MG63 (cell line): ENCODE data around the gene ALKBH2. TPM values are rescaled to one million over a fixed set of nuclear protein-coding genes. Genes with fewer than 3 reads are reported as not detected.

ENCODE experiments used
- DNase-seq: peaks from one replicate; pipeline ENCODE4 v3.0.0-alpha.2; 2020
- H3K27me3 ChIP-seq: fragments of 250-450 bp; sonication (Bioruptor Pico); 2 replicates; pipeline ENCODE4 v1.5.1; 2020; ENCODE audit warnings: mild to moderate bottlenecking, moderate library complexity
- H3K36me3 ChIP-seq: fragments of 250-450 bp; sonication (Bioruptor Pico); 2 replicates; pipeline ENCODE4 v1.5.1; 2020; ENCODE audit warnings: mild to moderate bottlenecking, moderate library complexity
- H3K4me3 ChIP-seq: fragments of 250-450 bp; sonication (Bioruptor Pico); 2 replicates; pipeline ENCODE4 v1.5.1; 2020; ENCODE audit warnings: mild to moderate bottlenecking, moderate library complexity
- H3K9me3 ChIP-seq: fragments of 250-450 bp; sonication (Bioruptor Pico); 2 replicates; pipeline ENCODE4 v1.5.1; 2020; ENCODE audit warnings: mild to moderate bottlenecking, moderate library complexity
- total RNA-seq: library from RNA; depleted of rRNA; stranded (reverse); fragments of >200 nt; shearing (Covaris generic); gene quantifications from 2 replicates; pipeline ENCODE4 v1.2.3, GENCODE V29; 2014; ENCODE audit warnings: low replicate concordance

The ALKBH2 gene
- total RNA-seq, 1 experiment from 2014 or later, result 54.9 TPM

- H3K9me3 ChIP-seq, result no peaks in the 10 kb centered on the region
- DNase-seq, result peak; percentile 95
- peaks cover 39% of the 10 kb centered on the region for H3K36me3 ChIP-seq
- peak within 1 kb of the TSS; percentile 90 for H3K4me3 ChIP-seq
- H3K27me3 ChIP-seq, result no peaks in the 10 kb centered on the region
Measured at GRCh38 chr12:109097435-109098182, 4.3 kb upstream of the ALKBH2 start, which contains the start of gene UNG. Gene UNG (plus strand): TSS chr12:109097597. CDS start chr12:109097680, 83 bp downstream.

DNA sequence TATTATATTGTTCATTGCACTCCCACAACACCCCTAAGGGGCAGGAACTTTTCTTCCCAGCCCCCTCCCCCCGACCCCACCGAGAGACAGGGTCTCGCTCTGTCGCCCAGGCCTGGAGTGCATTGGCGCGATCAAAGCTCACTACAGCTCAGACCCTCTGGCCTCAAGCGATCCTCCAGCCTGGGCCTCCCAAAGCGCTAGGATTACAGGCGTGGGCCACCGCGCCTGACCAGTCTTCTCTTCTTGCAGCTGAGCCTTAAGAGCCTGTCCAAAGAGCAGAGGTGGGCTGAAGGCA is 3.8 kb upstream of the ALKBH2 start:
- no peaks in the 10 kb centered on the region for H3K27me3 ChIP-seq
- DNase-seq, result no peak
- peaks cover 40% of the 10 kb centered on the region for H3K36me3 ChIP-seq

DNA sequence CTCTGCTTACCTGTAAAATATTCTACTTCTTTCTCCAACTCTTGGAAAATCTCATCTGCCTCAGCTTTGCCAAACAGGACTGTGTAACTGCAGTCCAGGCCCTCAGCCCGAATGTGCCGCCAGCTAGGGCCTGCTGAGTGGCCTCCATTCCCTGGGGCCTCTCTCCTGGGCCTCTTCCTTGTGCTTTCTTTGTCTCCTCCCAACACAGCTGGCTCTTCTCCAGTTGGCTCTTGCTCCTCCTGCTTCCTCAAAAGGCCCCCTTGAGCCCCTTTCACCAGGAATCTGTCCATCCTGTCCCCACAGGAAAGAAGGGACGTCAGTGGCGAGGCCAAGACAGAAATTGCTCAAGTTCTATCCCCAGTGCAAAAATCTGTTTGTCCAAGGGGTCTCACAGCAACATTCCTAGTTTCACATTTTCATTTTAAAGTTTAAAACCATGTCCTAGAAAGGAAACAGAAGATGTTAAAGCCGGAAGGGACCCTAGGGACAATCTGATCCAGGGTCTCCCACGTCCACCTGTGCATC is 713 bp downstream of the ALKBH2 start:
- H3K4me3 ChIP-seq, result peak overlapping the region; percentile 70
- DNase-seq, result peak; percentile 20
- H3K36me3 ChIP-seq, result peaks cover 46% of the 10 kb centered on the region
- no peaks in the 10 kb centered on the region; the same call in 1 of the 2 replicates for H3K27me3 ChIP-seq
- H3K9me3 ChIP-seq, result no peaks in the 10 kb centered on the region

More for the DNA sequence above, 3.8 kb upstream of the ALKBH2 start:
- H3K9me3 ChIP-seq, result no peaks in the 10 kb centered on the region
- H3K4me3 ChIP-seq, result peak overlapping the region; percentile 90

- no peak for DNase-seq
- no peaks in the 10 kb centered on the region for H3K9me3 ChIP-seq
- H3K4me3 ChIP-seq, result no peak overlapping the region
- no peaks in the 10 kb centered on the region; the same call in 1 of the 2 replicates for H3K27me3 ChIP-seq
- H3K36me3 ChIP-seq, result peaks cover 56% of the 10 kb centered on the region
Measured at GRCh38 chr12:109089683-109090082, 3.6 kb downstream of the ALKBH2 start.

GRCh38 chr12:109088818-109089217 is 4.5 kb downstream of the ALKBH2 start:
- peaks cover 56% of the 10 kb centered on the region for H3K36me3 ChIP-seq
- H3K9me3 ChIP-seq, result no peaks in the 10 kb centered on the region
- no peak overlapping the region for H3K4me3 ChIP-seq
- H3K27me3 ChIP-seq, result no peaks in the 10 kb centered on the region; the same call in 1 of the 2 replicates
- DNase-seq, result peak; percentile 47

DNA sequence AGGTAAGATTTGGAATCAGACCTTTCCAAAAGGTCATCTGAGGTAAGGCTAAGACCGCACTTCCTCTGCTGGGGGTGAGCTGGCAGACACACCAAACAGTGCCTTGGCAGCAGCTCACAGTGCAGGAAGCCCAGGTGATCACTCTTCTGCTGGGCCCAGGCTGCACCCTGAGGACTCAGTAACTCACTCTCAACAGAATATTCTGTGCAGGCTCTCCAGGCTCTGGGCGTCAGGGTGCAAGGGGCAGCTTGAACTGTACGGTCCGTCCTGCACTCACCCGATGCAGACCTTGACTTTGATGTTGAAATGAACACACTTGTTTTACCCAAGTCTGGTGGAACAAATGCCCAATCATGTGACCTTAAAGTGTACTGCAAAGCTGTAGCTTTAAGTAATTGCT is 6.0 kb downstream of the ALKBH2 start:
- no peak overlapping the region for H3K4me3 ChIP-seq
- no peaks in the 10 kb centered on the region; the same call in 1 of the 2 replicates for H3K27me3 ChIP-seq
- peaks cover 53% of the 10 kb centered on the region for H3K36me3 ChIP-seq
- no peaks in the 10 kb centered on the region for H3K9me3 ChIP-seq
- no peak for DNase-seq

- Histone ChIP-seq H3K36me3 (peaks cover 42% of the 10 kb centered on the region), H3K9me3 (no peaks in the 10 kb centered on the region), H3K27me3 (no peaks in the 10 kb centered on the region; the same call in 1 of the 2 replicates), H3K4me3 (no peak overlapping the region)
- no peak for DNase-seq
Measured at GRCh38 chr12:109085590-109085989, 7.7 kb downstream of the ALKBH2 start.

GRCh38 chr12:109084425-109084824 is 8.8 kb downstream of the ALKBH2 start:
- H3K27me3 ChIP-seq, result no peaks in the 10 kb centered on the region; the same call in 1 of the 2 replicates
- no peaks in the 10 kb centered on the region for H3K9me3 ChIP-seq
- DNase-seq, result no peak
- peaks cover 32% of the 10 kb centered on the region for H3K36me3 ChIP-seq
- H3K4me3 ChIP-seq, result no peak overlapping the region

DNA sequence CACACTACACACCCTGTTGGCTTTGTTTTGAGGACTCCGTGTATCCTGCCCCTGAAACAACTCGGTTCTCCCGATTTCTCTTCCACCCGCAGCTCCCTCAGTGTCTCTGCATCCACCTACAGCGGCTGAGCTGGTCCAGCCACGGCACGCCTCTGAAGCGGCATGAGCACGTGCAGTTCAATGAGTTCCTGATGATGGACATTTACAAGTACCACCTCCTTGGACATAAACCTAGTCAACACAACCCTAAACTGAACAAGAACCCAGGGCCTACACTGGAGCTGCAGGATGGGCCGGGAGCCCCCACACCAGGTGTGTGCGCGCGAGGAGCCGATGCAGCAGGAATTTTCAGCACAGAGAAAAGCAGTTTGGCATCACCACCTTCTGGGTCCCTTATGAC is 10.5 kb downstream of the ALKBH2 start:
- Histone ChIP-seq H3K4me3 (no peak overlapping the region), H3K36me3 (peaks cover 25% of the 10 kb centered on the region), H3K9me3 (no peaks in the 10 kb centered on the region), H3K27me3 (no peaks in the 10 kb centered on the region)
- DNase-seq, result no peak

- Histone ChIP-seq H3K4me3 (no peak overlapping the region), H3K27me3 (no peaks in the 10 kb centered on the region), H3K9me3 (no peaks in the 10 kb centered on the region), H3K36me3 (peaks cover 31% of the 10 kb centered on the region)
- DNase-seq, result no peak
Measured at GRCh38 chr12:109074866-109075265, 18.4 kb downstream of the ALKBH2 start.

GRCh38 chr12:109069307-109070271 is 23.7 kb downstream of the ALKBH2 start:
- Histone ChIP-seq H3K27me3 (no peaks in the 10 kb centered on the region), H3K4me3 (no peak overlapping the region), H3K9me3 (no peaks in the 10 kb centered on the region), H3K36me3 (peaks cover 22% of the 10 kb centered on the region)
- no peak for DNase-seq

DNA sequence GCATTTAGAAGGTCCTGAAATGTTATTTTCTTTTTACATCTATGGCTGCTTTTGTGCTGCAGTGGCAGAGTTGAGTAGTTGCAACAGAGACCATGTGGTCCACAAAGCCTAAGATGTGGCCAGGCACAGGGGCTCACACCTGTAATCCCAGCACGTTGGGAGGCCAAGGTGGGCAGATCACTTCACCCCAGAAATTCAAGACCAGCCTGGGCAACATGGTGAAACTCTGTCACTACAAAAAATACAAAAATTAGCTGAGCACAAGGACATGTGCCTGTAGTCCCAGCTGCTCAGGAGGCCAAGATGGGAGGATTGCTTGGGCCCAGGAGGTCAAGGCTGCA is 27.4 kb downstream of the ALKBH2 start:
- H3K27me3 ChIP-seq, result no peaks in the 10 kb centered on the region
- peaks cover 5% of the 10 kb centered on the region; the same call in 1 of the 2 replicates for H3K36me3 ChIP-seq
- no peak for DNase-seq
- no peaks in the 10 kb centered on the region for H3K9me3 ChIP-seq
- no peak overlapping the region for H3K4me3 ChIP-seq

- no peak for DNase-seq
- Histone ChIP-seq H3K9me3 (no peaks in the 10 kb centered on the region), H3K36me3 (peaks cover 5% of the 10 kb centered on the region; the same call in 1 of the 2 replicates), H3K4me3 (no peak overlapping the region), H3K27me3 (no peaks in the 10 kb centered on the region)
Measured at GRCh38 chr12:109065154-109065852, 28.0 kb downstream of the ALKBH2 start.

- Histone ChIP-seq H3K4me3 (no peak overlapping the region), H3K36me3 (peaks cover 8% of the 10 kb centered on the region), H3K9me3 (no peaks in the 10 kb centered on the region), H3K27me3 (no peaks in the 10 kb centered on the region)
- no peak for DNase-seq
Measured at GRCh38 chr12:109064143-109064542, 29.1 kb downstream of the ALKBH2 start.

DNA sequence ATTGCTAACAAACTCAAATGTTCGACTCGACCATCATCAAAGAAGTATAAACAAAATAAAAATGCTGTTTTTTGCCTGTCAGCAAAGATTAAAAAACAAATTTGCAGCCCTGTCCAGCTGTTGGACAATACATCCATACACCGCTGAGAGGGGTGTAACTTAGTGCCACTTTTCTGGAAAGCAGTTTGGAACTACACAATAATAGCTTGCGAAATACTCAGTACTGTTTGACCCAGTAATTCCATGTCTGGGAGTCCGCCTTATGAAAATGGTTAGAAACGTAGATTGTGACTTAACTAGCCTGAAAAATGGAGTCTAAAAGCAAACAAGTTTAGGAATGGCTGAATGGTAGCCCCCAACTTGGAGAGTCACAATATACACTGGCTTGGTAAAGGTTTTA is 34.5 kb downstream of the ALKBH2 start:
- H3K36me3 ChIP-seq, result peaks cover 18% of the 10 kb centered on the region
- no peak overlapping the region for H3K4me3 ChIP-seq
- no peaks in the 10 kb centered on the region for H3K9me3 ChIP-seq
- H3K27me3 ChIP-seq, result no peaks in the 10 kb centered on the region
- DNase-seq, result no peak

DNA sequence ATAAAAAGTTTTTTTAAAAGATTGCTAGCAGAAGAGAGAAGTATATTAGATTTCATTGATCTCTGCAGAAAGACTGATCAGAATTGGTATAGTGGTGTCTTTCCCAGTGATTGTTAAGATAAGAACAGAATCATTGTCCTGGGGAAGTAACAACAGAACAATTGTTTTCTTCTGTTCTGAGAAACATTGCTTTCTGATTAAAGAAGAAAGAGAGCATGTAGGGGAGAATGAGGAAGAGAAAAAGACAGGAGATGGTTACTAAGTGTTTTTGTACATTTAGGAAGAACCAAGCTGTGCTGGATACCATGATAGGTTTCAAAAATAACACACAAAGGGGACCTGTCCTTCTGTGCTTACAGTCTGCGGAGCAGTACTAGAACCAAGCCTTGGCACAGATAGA is 35.9 kb downstream of the ALKBH2 start:
- H3K27me3 ChIP-seq, result no peaks in the 10 kb centered on the region

GRCh38 chr12:109056891-109057290 is 36.4 kb downstream of the ALKBH2 start:
- H3K9me3 ChIP-seq, result no peaks in the 10 kb centered on the region
- H3K27me3 ChIP-seq, result no peaks in the 10 kb centered on the region
- no peak overlapping the region for H3K4me3 ChIP-seq
- DNase-seq, result no peak
- H3K36me3 ChIP-seq, result peaks cover 18% of the 10 kb centered on the region

More for the DNA sequence above, 35.9 kb downstream of the ALKBH2 start:
- H3K36me3 ChIP-seq, result peaks cover 18% of the 10 kb centered on the region
- DNase-seq, result no peak
- H3K4me3 ChIP-seq, result no peak overlapping the region
- no peaks in the 10 kb centered on the region for H3K9me3 ChIP-seq
